Stimulated activated CD8-positive, alpha-beta memory T cell treated with anti-CD3 and anti-CD28 coated beads, Interleukin-4, amount 100 ng/mL, for 4 hours (primary cell): ENCODE results near the gene VRK3.
A peak's percentile ranks its signal among the peaks of the same experiment; 100 is the strongest.

Experiments used
- DNase-seq, 2 donors: peaks; one replicate each; pipeline ENCODE4 v3.0.0-alpha.2; 2020; ENCODE audit warnings: low read depth in 2 of 2, low spot score in 1 of 2

The VRK3 gene

GRCh38 chr19:50030937-50031336, 5.8 kb upstream of the VRK3 start:
- no peak for DNase-seq

DNA sequence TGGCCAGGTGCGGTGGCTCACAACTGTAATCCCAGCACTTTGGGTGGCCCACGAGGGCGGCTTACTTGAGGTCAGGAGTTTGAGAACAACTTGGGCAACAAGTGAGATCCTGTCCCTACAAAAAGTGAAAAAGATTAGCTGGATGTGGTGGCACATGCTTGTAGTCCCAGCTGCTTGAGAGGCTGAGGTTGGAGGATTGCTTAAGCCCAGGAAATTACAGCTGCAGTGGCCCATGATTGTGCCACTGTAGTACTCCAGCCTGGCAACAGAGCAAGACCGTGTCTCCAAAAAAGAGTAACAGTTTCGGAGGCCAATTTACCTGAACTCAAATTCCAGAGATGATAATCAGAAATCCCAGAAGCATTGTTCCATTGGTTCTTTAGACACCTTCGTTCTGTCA, 5.1 kb upstream of the VRK3 start:
- DNase-seq, result no peak

DNA sequence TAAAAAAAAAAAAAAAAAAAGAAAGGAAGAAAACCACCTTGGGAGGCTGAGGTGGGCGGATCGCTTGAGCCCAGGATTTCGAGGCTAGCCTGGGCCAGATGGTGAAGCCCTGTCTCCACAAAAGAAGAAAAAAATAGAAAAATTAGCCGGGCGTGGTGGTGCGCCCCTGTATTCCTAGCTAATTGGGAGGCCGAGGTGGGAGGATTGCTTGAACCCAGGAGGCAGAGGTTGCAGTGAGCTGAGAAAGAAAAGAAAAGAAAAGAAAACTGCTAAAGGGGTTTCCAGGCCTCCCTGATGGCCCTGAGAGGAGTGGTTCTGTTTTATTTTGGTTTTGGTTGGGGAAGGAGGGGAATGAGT, 1.4 kb upstream of the VRK3 start:
- DNase-seq, result no peak

- DNase-seq, result peak; percentile 79 to 85
Observed at GRCh38 chr19:50025794-50026549, 800 bp upstream of the VRK3 start, which contains the start of gene ZNF473. TSS of gene ZNF473 (plus strand) at chr19:50026005. CDS start at chr19:50031083, 5,078 bp downstream.

DNA sequence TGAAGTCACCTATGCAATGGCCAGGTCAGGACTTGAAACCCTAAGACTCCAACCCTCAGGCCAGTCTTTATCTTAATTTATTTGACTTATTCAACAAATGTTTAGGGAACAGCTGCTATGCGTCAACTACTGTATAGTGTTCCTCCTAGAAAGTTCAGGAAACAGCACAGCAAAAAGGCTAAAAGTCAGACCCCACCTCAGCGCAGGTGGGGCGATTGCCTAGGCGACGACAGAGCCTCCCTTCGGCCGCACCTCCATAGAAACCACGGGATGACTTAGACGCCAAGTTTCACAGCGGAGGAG, 502 bp downstream of the VRK3 start:
- no peak for DNase-seq

DNA sequence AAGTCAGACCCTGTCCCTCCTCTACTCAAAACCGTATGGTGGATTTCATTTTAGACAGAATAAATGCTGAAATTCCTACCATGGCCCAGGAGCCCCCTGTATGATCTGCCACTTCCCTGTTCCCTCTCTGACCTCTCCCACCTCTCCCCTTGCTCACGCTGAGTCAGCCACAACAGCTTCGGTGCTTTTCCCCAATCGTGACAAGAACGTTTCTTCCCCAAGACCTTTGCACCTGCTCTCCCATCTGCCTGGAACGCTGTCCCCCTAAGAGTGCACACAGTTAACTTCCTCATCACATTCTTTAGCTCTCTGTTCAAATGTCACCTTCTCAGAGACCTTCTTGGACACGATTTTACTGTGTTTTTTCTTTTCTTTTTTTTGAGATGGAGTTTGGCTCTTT, 2.3 kb downstream of the VRK3 start:
- DNase-seq, result no peak

- DNase-seq, result no peak
Observed at GRCh38 chr19:50020481-50020880, 4.7 kb downstream of the VRK3 start.

- DNase-seq, result no peak
Observed at GRCh38 chr19:50016225-50016807, 8.9 kb downstream of the VRK3 start.

DNA sequence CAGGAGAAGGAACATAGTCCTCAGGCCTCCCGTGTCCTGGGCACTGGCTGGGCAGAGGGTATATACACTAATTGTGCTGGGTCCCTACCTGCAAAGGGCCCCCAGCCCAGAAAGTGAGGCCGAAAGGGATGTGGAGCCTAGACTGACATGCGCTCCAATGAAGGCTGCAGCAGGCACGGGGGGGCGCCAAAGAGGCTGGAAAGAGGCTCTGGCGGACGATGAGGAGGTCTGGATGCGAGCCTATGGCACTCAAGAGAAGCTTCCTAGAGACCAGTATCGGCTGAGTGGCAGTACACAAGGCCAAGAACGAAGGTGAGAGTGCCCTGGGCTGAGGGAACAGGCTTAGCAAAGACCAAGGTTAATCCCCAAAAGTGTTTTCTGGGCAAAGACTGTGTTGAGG, 16.6 kb downstream of the VRK3 start:
- no peak for DNase-seq

GRCh38 chr19:50007947-50008346, 17.2 kb downstream of the VRK3 start:
- no peak for DNase-seq

- no peak for DNase-seq
Observed at GRCh38 chr19:50007170-50007569, 18.0 kb downstream of the VRK3 start.

DNA sequence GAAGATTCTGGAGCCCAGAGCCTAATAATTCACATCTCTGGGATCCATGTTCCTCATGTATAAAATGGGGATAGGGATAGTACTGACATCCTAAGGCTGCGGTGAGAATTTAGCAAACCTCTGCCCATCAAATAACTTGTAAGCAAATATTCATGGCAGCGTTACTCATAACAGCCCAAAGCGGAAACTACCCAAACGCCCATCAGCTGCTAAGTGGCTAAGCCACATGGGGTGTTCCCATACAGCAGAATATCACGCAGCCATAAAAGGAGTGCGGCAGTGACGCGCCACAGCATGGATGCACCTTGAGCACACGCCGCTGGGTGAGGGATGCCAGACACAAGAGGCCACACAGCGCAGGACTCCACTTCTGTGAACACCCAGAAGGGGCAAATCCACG, 19.7 kb downstream of the VRK3 start:
- DNase-seq, result no peak

DNA sequence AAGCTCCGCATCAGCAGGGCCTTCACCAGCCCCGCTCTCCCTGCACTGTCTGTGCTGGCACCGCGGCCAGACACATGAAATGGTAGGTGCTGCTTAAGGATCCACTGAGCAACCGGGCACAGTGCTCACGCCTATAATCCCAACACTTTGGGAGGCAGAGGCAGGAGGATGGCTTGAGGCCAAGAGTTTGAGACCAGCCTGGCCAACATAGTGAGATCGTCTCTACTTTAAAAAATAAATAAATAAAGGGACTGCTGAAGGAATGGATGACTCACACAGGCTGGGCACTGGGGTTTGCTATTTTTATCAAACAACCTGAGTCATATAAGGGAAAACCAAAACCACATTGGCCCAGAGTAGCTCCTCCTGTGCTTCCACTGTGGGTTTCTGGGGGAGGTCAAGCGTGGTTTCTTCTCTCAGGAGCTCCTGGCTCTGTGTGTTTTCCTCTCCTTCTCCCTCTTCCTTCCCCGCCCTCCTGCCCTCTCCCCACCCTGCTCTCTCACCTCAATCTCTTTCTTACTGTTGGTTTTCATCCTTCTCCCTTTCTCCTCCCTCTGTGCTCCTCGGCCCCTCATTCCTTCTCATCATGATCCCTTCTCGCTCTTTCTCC, 21.3 kb downstream of the VRK3 start:
- peak in 1 of 2 donors; percentile 21 for DNase-seq

- DNase-seq, result no peak
Observed at GRCh38 chr19:50003254-50003788, 21.9 kb downstream of the VRK3 start.

DNA sequence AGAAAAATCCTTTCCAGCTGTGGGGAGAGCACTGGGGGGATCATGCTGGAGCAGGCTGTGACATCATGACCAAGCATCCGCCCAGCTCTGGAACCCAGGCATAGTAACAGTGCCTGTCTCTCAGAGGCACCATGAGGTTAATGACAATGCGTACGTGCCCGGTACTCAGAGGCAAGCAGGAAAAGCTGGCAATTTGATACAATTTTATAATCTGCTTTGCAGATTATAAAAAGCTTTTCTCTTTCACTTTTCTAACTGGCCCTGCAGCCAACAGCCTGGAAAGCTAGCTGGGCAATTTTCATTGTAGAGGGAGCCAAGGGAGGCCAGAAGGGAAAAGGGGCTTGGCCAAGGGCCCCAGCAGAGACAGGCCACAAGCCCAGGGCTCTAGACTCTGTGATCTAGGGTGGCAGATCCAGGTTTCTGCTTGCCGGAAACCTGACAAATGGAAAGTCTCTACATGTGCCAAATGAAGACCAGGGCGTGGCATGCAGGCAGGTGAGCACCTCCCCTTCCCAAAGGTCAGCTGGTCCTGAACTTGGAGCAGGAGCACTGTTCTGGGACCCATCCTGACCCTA, 22.7 kb downstream of the VRK3 start:
- no peak for DNase-seq

GRCh38 chr19:50001775-50002174, 23.4 kb downstream of the VRK3 start:
- no peak for DNase-seq

DNA sequence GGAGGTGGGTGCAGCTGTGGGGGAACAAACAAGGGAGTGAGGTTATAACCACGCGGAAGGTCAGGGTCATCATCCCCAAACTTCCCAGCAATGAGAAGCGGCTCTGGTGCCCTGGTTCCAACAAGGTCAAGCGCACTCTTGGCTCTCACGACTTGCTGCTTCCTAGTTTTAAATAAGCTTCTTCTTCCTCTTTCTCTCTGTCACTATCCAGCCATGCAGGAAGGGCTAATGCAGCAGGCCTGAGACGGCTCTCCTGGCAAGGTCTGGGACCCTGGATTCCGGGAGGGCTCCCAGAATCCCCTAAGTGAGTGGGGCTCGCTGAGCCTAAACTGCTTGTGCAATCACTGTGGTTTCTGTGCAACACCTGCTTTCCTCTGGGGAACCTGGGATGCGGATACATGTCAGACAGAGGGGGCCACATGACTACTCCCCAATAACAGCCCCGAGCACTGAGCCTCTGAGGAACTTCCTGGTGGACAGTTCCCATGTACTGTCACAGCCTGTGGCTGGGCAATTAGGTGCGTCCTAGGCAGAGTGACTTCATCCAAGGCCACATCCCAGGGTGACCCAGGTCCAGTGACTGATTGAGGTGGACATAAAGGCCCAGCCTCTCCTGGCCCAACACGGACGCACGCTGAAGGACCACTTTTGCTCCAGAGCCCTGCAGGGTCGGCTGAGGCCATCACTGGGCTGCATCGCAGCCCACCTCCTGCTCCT, 24.2 kb downstream of the VRK3 start:
- no peak for DNase-seq

DNA sequence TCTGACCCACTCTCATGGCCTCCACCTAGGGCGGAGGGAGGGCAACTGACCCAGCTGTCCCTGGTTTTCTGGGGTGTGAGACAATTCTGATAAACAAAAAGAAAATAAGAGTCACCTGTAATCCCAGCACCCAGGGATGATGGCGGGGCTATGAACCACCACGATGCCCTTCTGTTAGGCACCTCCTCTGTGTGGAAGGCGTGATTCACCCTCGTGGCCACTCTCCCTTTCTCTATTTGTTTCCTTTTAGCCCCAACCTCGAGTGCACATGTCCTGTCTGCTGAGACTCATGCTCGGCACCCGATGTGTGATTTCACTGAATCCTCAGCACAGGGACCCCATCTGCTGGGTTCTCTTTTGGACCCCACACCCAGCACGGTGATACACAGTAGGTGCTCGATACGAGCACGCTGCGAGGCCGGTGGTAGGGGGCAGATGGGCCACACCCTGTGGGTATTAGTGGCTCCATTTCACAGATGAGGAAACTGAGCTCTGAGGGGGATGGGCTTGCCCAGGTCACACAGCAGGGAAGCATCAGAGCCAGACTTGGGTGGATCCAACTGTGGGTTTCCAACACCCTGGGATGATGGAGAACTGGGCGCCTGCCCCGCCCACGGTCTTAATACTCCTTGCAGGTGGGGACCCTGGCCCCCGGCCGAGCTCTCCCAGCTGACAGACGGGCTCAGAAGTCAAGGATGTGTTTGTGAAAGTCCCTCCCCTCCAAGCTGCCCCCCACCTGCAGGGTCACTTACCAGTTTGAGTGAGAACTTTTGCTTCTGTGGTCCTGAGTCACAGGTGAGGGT, 24.9 kb downstream of the VRK3 start:
- DNase-seq, result no peak

GRCh38 chr19:49999371-50000010, 25.7 kb downstream of the VRK3 start:
- no peak for DNase-seq

DNA sequence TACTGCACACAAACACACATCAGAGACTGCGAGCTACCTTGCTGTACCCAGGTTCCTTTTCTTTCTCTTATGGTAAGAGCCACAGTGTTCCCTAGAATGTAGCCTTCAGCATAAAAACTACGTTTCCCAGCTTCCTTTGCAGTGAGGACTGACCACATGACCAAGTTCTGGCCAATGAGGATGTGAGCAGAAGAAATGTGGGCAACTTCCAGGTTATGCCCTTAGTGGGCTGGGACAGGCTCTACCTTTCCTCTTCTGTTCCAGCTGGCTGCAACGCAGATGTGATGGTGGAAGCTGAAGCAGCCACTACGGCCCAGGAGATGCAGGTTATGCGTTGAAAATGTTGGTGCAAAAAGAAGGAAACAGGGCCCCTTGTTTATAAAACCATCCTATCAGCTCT, 27.5 kb downstream of the VRK3 start:
- no peak for DNase-seq
